Progenitor cell of endocrine pancreas (in vitro differentiated cells): ENCODE measurements around the gene MSI2. TPM values are rescaled to one million over a fixed set of nuclear protein-coding genes. Genes with fewer than 3 reads are reported as not detected.
A peak's percentile ranks its signal among the peaks of the same experiment; 100 is the strongest.

ENCODE experiments used
- DNase-seq: peaks from one replicate; pipeline ENCODE4 v3.0.0; 2021; ENCODE audit warnings: low spot score; ENCODE audit not compliant: unreplicated experiment
- H3K27ac Mint-ChIP-seq: 2 replicates; pipeline ENCODE4 v1.8.0; 2021; ENCODE audit warnings: mild to moderate bottlenecking, moderate library complexity, mixed read lengths
- H3K27me3 Mint-ChIP-seq: 2 replicates; pipeline ENCODE4 v1.8.0; 2021; ENCODE audit warnings: mixed read lengths
- H3K36me3 Mint-ChIP-seq: 2 replicates; pipeline ENCODE4 v1.8.0; 2022; ENCODE audit warnings: mixed read lengths; ENCODE audit not compliant: insufficient read depth
- H3K4me1 Mint-ChIP-seq: 2 replicates; pipeline ENCODE4 v1.8.0; 2021; ENCODE audit warnings: low read depth, mixed read lengths
- H3K4me3 Mint-ChIP-seq: 2 replicates; pipeline ENCODE4 v1.8.0; 2021; ENCODE audit warnings: low read depth, mild to moderate bottlenecking, moderate library complexity, mixed read lengths
- H3K9me3 Mint-ChIP-seq: 2 replicates; pipeline ENCODE4 v1.8.0; 2021; ENCODE audit warnings: low read depth, mixed read lengths
- CTCF ChIP-seq: fragments of 200-600 bp; sonication (generic); IDR thresholded peaks from one replicate; pipeline ENCODE4 v1.5.0; 2021; ENCODE audit warnings: antibody characterized with exemption, mild to moderate bottlenecking; ENCODE audit not compliant: unreplicated experiment
- total RNA-seq: library from RNA; stranded (reverse); gene quantifications from 2 replicates; pipeline ENCODE4 v1.2.1, GENCODE V29; 2021

Gene MSI2
- total RNA-seq, 1 donor from 2014 or later: 164 TPM

- Mint-ChIP-seq H3K9me3 (no peaks in the 10 kb centered on the region), H3K27ac (peak overlapping the region; percentile 22), H3K27me3 (no peaks in the 10 kb centered on the region), H3K4me1 (peaks cover 15% of the 10 kb centered on the region), H3K4me3 (no peak overlapping the region), H3K36me3 (peaks cover 2% of the 10 kb centered on the region)
- no peak for DNase-seq
- TF ChIP-seq CTCF: no peak
Measured at GRCh38 chr17:57480438-57481196, 224.3 kb downstream of the MSI2 start.

DNA sequence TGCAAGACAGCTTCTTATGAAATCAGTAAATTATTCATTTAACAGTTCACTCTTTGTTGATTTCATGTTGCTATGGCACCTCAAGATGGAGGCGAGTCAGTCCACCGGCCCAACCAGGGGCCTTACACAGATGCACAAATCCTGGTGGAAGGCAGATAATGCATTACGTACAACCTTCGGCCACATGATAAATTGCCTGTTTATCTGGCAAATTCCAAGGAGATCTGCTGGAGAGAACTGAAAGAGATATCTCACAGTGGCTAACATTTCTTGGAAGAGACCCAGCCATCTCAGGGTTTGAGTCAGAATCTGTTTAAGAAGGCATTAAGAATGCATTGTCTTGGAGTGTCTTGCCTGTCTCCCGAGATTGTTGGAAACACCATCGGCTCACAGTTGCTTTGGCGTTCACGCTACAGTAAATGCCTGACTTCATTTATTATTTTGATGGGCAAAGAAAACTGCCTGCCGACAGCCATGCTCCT is 225.6 kb downstream of the MSI2 start:
- no peak for DNase-seq
- no peaks in the 10 kb centered on the region for H3K9me3 Mint-ChIP-seq
- no peak overlapping the region for H3K4me3 Mint-ChIP-seq
- H3K27me3 Mint-ChIP-seq: no peaks in the 10 kb centered on the region
- H3K4me1 Mint-ChIP-seq: peaks cover 13% of the 10 kb centered on the region
- no peak for TF ChIP-seq CTCF
- no peak overlapping the region for H3K27ac Mint-ChIP-seq
- peaks cover 1% of the 10 kb centered on the region for H3K36me3 Mint-ChIP-seq

DNA sequence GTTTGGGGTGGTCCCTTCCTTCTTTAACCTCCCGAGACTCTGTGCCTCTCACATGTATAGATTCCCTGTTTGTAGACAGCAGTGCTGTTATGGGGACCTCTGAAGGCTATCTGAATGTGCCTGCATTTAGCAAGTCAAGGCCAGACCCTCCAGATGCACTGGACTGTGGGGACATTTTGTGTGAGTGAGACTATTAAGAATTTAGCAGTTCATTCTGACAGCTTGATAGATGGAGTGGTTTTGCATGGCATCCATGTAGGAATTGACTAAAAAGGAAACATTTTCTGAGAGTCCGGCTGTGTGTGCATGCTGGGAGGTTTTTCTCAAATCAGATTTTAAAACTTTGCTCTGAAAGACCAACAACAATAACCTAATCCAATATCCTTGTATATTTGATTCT is 226.3 kb downstream of the MSI2 start:
- DNase-seq: no peak
- Mint-ChIP-seq H3K36me3 (peaks cover 1% of the 10 kb centered on the region), H3K27me3 (no peaks in the 10 kb centered on the region), H3K4me3 (no peak overlapping the region), H3K27ac (no peak overlapping the region), H3K9me3 (no peaks in the 10 kb centered on the region), H3K4me1 (peaks cover 7% of the 10 kb centered on the region)
- no peak for TF ChIP-seq CTCF

DNA sequence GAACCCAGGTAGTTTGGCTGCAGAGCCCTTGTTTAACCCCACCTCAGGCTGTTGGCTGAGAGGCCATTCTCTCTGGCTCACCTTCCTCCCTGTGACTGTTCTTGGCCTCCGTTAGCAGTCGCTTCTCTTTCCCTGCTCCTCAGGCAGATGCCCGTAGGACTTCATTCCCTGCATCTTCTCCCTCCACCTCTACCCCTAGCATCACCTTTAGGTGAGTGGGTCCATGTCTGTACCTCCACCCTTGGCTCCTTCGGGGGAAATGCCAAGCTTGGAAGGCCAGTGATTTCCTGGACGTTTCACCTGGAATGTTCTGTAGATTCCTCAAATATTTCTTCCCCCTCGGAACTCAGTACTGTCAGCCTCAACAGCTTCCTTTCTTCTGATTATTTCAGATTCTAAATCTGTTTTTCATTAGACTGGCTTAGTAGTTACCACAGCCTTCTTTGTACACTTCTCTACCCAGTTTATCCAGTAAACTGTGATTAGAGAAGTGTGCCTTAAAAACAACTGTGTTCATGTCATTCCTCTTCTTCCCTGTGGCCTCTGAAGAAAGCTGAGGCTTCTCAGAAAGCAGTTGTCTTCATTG is 227.9 kb downstream of the MSI2 start:
- H3K27ac Mint-ChIP-seq: peak overlapping the region; percentile 1
- no peak for TF ChIP-seq CTCF

GRCh38 chr17:57484826-57485565 is 228.7 kb downstream of the MSI2 start:
- peak overlapping the region; percentile 1 for H3K27ac Mint-ChIP-seq
- peaks cover 7% of the 10 kb centered on the region for H3K4me1 Mint-ChIP-seq
- no peak overlapping the region for H3K4me3 Mint-ChIP-seq
- no peaks in the 10 kb centered on the region for H3K9me3 Mint-ChIP-seq
- peaks cover 3% of the 10 kb centered on the region for H3K36me3 Mint-ChIP-seq
- no peak for DNase-seq
- H3K27me3 Mint-ChIP-seq: no peaks in the 10 kb centered on the region
- no peak for TF ChIP-seq CTCF

More for the DNA sequence above, 227.9 kb downstream of the MSI2 start:
- Mint-ChIP-seq H3K9me3 (no peaks in the 10 kb centered on the region), H3K4me3 (no peak overlapping the region), H3K36me3 (peaks cover 3% of the 10 kb centered on the region), H3K4me1 (peaks cover 7% of the 10 kb centered on the region), H3K27me3 (no peaks in the 10 kb centered on the region)
- DNase-seq: no peak
